Neuronal stem cell (in vitro differentiated cells): ENCODE results near the gene PNP.

Source experiments
- DNase-seq: peaks from one replicate; pipeline ENCODE4 v3.0.0-alpha.2; 2013; ENCODE audit warnings: low spot score
- H2AFZ ChIP-seq: one replicate; pipeline ENCODE4 v1.6.1; 2013; ENCODE audit warnings: mild to moderate bottlenecking, low read length, inconsistent platforms
- H2AK5ac ChIP-seq: 2 replicates; pipeline ENCODE4 v1.6.1; 2013; ENCODE audit warnings: low read depth, mild to moderate bottlenecking, inconsistent platforms, low read length, moderate library complexity, mixed read lengths
- H2BK120ac ChIP-seq: 2 replicates; pipeline ENCODE4 v1.6.1; 2013; ENCODE audit warnings: low read depth, mild to moderate bottlenecking, inconsistent platforms, low read length, moderate library complexity, mixed read lengths
- H2BK12ac ChIP-seq: one replicate; pipeline ENCODE4 v1.6.1; 2013; ENCODE audit warnings: low read length, inconsistent platforms
- H2BK15ac ChIP-seq: 2 replicates; pipeline ENCODE4 v1.6.1; 2013; ENCODE audit warnings: mild to moderate bottlenecking, low read length, inconsistent platforms, mixed read lengths
- H2BK5ac ChIP-seq: one replicate; pipeline ENCODE4 v1.6.1; 2013; ENCODE audit warnings: inconsistent platforms, mild to moderate bottlenecking, low read length, moderate library complexity
- H3K14ac ChIP-seq: one replicate; pipeline ENCODE4 v1.6.1; 2013; ENCODE audit warnings: low read length, inconsistent platforms
- H3K18ac ChIP-seq: 2 replicates; pipeline ENCODE4 v1.6.1; 2013; ENCODE audit warnings: low read length, inconsistent platforms
- H3K23ac ChIP-seq: 2 replicates; pipeline ENCODE4 v1.6.1; 2013; ENCODE audit warnings: low read depth, mild to moderate bottlenecking, mixed read lengths, low read length, inconsistent platforms; ENCODE audit not compliant: poor library complexity
- H3K27ac ChIP-seq: replicated peaks from 3 replicates; pipeline ENCODE4 v1.5.1; 2013; ENCODE audit warnings: low read length, inconsistent platforms
- H3K27me3 ChIP-seq, 3 experiments: 2 replicates each; pipeline ENCODE4 v1.6.1; 2013; ENCODE audit warnings: low read length in 3 of 3, mild to moderate bottlenecking in 2 of 3, inconsistent platforms in 1 of 3, low read depth in 1 of 3, mixed read lengths in 1 of 3, moderate library complexity in 1 of 3; ENCODE audit not compliant: control insufficient read depth in 3 of 3, insufficient read depth in 3 of 3
- H3K36me3 ChIP-seq, 2 donors: replicated peaks in 1 of 2; 2 replicates each; pipeline ENCODE4 v1.6.1; 2013; ENCODE audit warnings: low read length in 2 of 2; ENCODE audit not compliant: control insufficient read depth in 2 of 2, insufficient read depth in 2 of 2
- H3K4ac ChIP-seq: 2 replicates; pipeline ENCODE4 v1.6.1; 2013; ENCODE audit warnings: inconsistent platforms, mild to moderate bottlenecking, low read length, moderate library complexity
- H3K4me1 ChIP-seq, 2 donors: 1 replicate in 1 of 2; 2 replicates in 1 of 2; pipeline ENCODE4 v1.6.1; 2013; ENCODE audit warnings: low read length in 2 of 2, low read depth in 1 of 2; ENCODE audit not compliant: control insufficient read depth in 2 of 2, insufficient read depth in 1 of 2
- H3K4me2 ChIP-seq: one replicate; pipeline ENCODE4 v1.6.1; 2013; ENCODE audit warnings: mild to moderate bottlenecking, low read length, inconsistent platforms; ENCODE audit not compliant: insufficient read depth, poor library complexity, severe bottlenecking
- H3K4me3 ChIP-seq, 2 donors: 2 replicates each; pipeline ENCODE4 v1.5.1; 2013; ENCODE audit warnings: low read length in 2 of 2, mild to moderate bottlenecking in 2 of 2, inconsistent platforms in 1 of 2, moderate library complexity in 1 of 2
- H3K79me1 ChIP-seq: one replicate; pipeline ENCODE4 v1.6.1; 2013; ENCODE audit warnings: low read depth, mild to moderate bottlenecking, inconsistent platforms, low read length, moderate library complexity
- H3K9ac ChIP-seq: one replicate; pipeline ENCODE4 v1.6.1; 2013; ENCODE audit warnings: mild to moderate bottlenecking, low read depth, low read length, inconsistent platforms; ENCODE audit not compliant: poor library complexity
- H3K9me3 ChIP-seq, 2 donors: replicated peaks in 1 of 2; 2 replicates each; pipeline versions ENCODE3 to v1.6.1; 2013; ENCODE audit warnings: low read length in 2 of 2, mild to moderate bottlenecking in 2 of 2, inconsistent platforms in 1 of 2, low read depth in 1 of 2, mixed read lengths in 1 of 2, moderate library complexity in 1 of 2; ENCODE audit not compliant: control insufficient read depth in 2 of 2, insufficient read depth in 1 of 2
- H4K8ac ChIP-seq: one replicate; pipeline ENCODE4 v1.6.1; 2013; ENCODE audit warnings: low read depth, mild to moderate bottlenecking, inconsistent platforms, low read length, moderate library complexity
- H4K91ac ChIP-seq: one replicate; pipeline ENCODE4 v1.6.1; 2013; ENCODE audit warnings: low read length, low read depth, mild to moderate bottlenecking, inconsistent platforms; ENCODE audit not compliant: poor library complexity
- WGBS, 2 donors: extraction: QIAGEN DNeasy Blood & Tissue Kit; methylation state at CpG; one replicate each; pipeline ENCODE4 v1.1.7; 2013; ENCODE audit warnings: missing lambda C conversion rate in 2 of 2, mixed read lengths in 1 of 2; ENCODE audit not compliant: insufficient read length in 2 of 2, insufficient replicate concordance in 1 of 2; ENCODE audit errors: extremely low coverage in 2 of 2; 5-methylcytosine and 5-hydroxymethylcytosine counted together

PNP gene

GRCh38 chr14:20424851-20425250 lies 44.4 kb upstream of the PNP start:
- H3K4me1 ChIP-seq: peaks cover 0 to 7% of the 10 kb centered on the region in 2 donors
- no peak overlapping the region for H2BK5ac ChIP-seq
- no peak overlapping the region for H3K18ac ChIP-seq
- H2BK120ac ChIP-seq: no peak overlapping the region
- H3K36me3 ChIP-seq: no peaks in the 10 kb centered on the region
- no peak overlapping the region for H3K4me3 ChIP-seq
- H3K14ac ChIP-seq: no peak overlapping the region
- H2BK15ac ChIP-seq: no peak overlapping the region
- H3K79me1 ChIP-seq: no peaks in the 10 kb centered on the region
- H3K27me3 ChIP-seq: no peaks in the 10 kb centered on the region
- no peak overlapping the region for H2AK5ac ChIP-seq
- no peak overlapping the region for H4K91ac ChIP-seq
- no peak for DNase-seq
- no peak overlapping the region for H2AFZ ChIP-seq
- H3K9ac ChIP-seq: no peak overlapping the region
- H3K4me2 ChIP-seq: no peak overlapping the region
- no peak overlapping the region for H3K4ac ChIP-seq
- no CpG with 5 or more reads among the region's 2 CpGs for WGBS, 2 donors
- no peaks in the 10 kb centered on the region for H3K9me3 ChIP-seq
- no peak overlapping the region for H2BK12ac ChIP-seq
- no peak overlapping the region for H4K8ac ChIP-seq
- no peak overlapping the region for H3K27ac ChIP-seq
- H3K23ac ChIP-seq: no peak overlapping the region

DNA sequence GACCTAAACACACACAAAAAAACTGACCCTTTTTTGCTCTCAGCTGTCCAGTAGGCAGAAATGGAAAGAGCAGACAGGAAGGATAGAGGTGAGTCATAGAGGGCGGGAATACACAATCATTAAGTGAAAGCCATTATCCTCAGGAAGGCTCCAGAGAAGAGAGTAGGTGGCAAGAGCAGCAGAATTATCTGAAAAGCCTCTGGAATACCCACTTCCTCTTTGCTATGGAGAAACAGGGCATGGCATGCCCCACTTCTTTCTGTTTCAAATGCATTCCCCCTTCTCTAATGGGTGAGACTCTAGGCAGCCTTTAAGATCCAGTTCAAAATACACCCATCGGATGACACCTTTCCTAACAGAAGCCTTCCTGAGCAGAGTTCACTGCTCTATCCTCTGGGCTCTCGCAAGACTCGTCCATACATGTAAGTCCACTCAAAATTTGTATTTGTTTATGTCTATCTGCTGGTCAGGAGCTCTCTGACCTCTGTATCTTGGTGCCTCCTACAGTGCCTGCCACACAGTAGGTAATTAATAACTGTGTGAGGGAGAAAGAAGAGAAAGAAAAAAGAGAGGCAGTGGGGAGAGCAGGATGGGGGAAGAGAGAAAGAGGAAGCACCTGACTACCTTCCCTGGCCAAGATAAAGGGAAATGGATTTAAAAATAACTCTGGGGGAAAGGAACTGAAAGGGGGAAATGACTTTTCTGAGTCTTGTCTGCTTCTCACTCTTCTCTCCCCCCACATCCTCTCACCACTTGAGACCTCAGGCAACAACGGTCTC lies 41.8 kb upstream of the PNP start:
- H3K27ac ChIP-seq: no peak overlapping the region
- DNase-seq: no peak
- no peak overlapping the region for H2BK15ac ChIP-seq
- no peak overlapping the region for H3K4ac ChIP-seq
- no peak overlapping the region for H2BK120ac ChIP-seq
- no peaks in the 10 kb centered on the region for H3K79me1 ChIP-seq
- H3K18ac ChIP-seq: no peak overlapping the region
- no peak overlapping the region for H3K4me3 ChIP-seq
- H4K91ac ChIP-seq: no peak overlapping the region
- H2AFZ ChIP-seq: peak overlapping the region; percentile 35
- H4K8ac ChIP-seq: no peak overlapping the region
- H3K9ac ChIP-seq: no peak overlapping the region
- no peak overlapping the region for H2BK5ac ChIP-seq
- no peaks in the 10 kb centered on the region for H3K9me3 ChIP-seq
- H3K14ac ChIP-seq: no peak overlapping the region
- H3K36me3 ChIP-seq: no peaks in the 10 kb centered on the region
- H2BK12ac ChIP-seq: no peak overlapping the region
- no peak overlapping the region for H3K23ac ChIP-seq
- WGBS, 2 donors: no CpG with 5 or more reads among the region's 5 CpGs
- no peak overlapping the region for H2AK5ac ChIP-seq
- no peak overlapping the region for H3K4me2 ChIP-seq
- H3K4me1 ChIP-seq: peaks cover 0 to 3% of the 10 kb centered on the region in 2 donors
- H3K27me3 ChIP-seq: peaks cover 0 to 6% (median 0%) of the 10 kb centered on the region in 3 experiments

DNA sequence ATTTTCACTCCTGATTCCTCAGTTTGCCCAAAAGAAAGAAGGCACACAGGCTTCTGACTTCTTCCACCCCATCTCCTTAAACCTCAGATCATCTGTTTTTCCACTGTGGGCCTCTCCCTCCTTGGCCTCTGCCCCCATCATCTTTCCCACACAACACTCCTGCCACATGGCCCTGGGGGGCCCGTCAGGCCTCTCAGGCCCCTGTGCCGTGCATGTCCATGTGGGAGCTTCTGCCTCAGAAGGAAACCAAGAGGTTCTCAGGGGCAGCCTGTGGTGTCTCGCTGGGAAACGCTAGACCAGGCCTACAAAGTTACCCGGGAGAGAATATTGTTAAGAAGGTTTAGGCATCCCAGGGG lies 41.2 kb upstream of the PNP start:
- no peak overlapping the region for H2BK120ac ChIP-seq
- no peak overlapping the region for H3K27ac ChIP-seq
- no peak overlapping the region for H2AK5ac ChIP-seq
- H3K27me3 ChIP-seq: peaks cover 0 to 6% (median 0%) of the 10 kb centered on the region in 3 experiments
- H3K4me1 ChIP-seq: peaks cover 0 to 3% of the 10 kb centered on the region in 2 donors
- H3K4me2 ChIP-seq: no peak overlapping the region
- no peak overlapping the region for H3K4ac ChIP-seq
- no CpG with 5 or more reads among the region's 5 CpGs for WGBS, 2 donors
- H2BK15ac ChIP-seq: no peak overlapping the region
- no peaks in the 10 kb centered on the region for H3K36me3 ChIP-seq
- no peaks in the 10 kb centered on the region for H3K9me3 ChIP-seq
- no peak overlapping the region for H4K8ac ChIP-seq
- no peak overlapping the region for H2BK5ac ChIP-seq
- no peak for DNase-seq
- no peak overlapping the region for H3K4me3 ChIP-seq
- no peak overlapping the region for H3K23ac ChIP-seq
- no peak overlapping the region for H3K18ac ChIP-seq
- no peak overlapping the region for H3K14ac ChIP-seq
- H2BK12ac ChIP-seq: no peak overlapping the region
- peak overlapping the region; percentile 35 for H2AFZ ChIP-seq
- H4K91ac ChIP-seq: no peak overlapping the region
- no peak overlapping the region for H3K9ac ChIP-seq
- H3K79me1 ChIP-seq: no peaks in the 10 kb centered on the region

DNA sequence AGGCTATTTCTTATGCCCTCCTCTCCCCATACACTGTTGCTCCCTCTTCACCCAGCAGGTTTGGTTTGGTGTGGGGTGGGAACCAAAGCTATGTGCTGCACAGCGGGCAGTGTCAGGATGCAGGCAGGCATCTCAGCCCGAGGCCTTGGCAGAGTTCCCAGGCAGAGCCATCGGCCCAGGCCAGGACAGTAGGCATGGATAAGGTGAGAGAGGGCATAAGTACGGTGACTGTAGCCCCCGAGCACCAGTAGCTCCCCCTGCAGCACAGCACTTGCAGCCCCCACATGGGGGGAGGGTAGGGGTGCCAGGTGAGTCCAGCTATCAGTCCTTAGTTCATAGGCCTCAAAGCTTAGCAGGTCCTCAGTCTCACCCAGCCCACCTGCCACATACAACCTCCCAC lies 40.4 kb upstream of the PNP start:
- no peak overlapping the region for H3K4me3 ChIP-seq
- no peak overlapping the region for H2AFZ ChIP-seq
- no peaks in the 10 kb centered on the region for H3K36me3 ChIP-seq
- H3K9ac ChIP-seq: no peak overlapping the region
- no peak overlapping the region for H3K4me2 ChIP-seq
- DNase-seq: no peak
- no peak overlapping the region for H3K4ac ChIP-seq
- H2AK5ac ChIP-seq: no peak overlapping the region
- no peak overlapping the region for H3K14ac ChIP-seq
- H3K79me1 ChIP-seq: no peaks in the 10 kb centered on the region
- no CpG with 5 or more reads among the region's 5 CpGs for WGBS, 2 donors
- no peak overlapping the region for H4K91ac ChIP-seq
- peaks cover 0 to 11% (median 0%) of the 10 kb centered on the region in 3 experiments for H3K27me3 ChIP-seq
- no peak overlapping the region for H3K23ac ChIP-seq
- no peaks in the 10 kb centered on the region for H3K9me3 ChIP-seq
- H2BK12ac ChIP-seq: no peak overlapping the region
- H2BK15ac ChIP-seq: no peak overlapping the region
- H3K18ac ChIP-seq: no peak overlapping the region
- no peak overlapping the region for H2BK5ac ChIP-seq
- peaks cover 0 to 3% of the 10 kb centered on the region in 2 donors for H3K4me1 ChIP-seq
- H3K27ac ChIP-seq: no peak overlapping the region
- H4K8ac ChIP-seq: no peak overlapping the region
- H2BK120ac ChIP-seq: no peak overlapping the region
